GM19240 (cell line): ENCODE data around the gene PLD4.
"Not testable (repeated sequence)": the region's sequence is repeated elsewhere in the genome, so short reads cannot be mapped to it uniquely, and the experiment has no call there.

ENCODE experiments used
- DNase-seq: peaks from one replicate; pipeline ENCODE4 v3.0.0; 2011; ENCODE audit warnings: low spot score; ENCODE audit not compliant: insufficient read length

Gene PLD4

DNA sequence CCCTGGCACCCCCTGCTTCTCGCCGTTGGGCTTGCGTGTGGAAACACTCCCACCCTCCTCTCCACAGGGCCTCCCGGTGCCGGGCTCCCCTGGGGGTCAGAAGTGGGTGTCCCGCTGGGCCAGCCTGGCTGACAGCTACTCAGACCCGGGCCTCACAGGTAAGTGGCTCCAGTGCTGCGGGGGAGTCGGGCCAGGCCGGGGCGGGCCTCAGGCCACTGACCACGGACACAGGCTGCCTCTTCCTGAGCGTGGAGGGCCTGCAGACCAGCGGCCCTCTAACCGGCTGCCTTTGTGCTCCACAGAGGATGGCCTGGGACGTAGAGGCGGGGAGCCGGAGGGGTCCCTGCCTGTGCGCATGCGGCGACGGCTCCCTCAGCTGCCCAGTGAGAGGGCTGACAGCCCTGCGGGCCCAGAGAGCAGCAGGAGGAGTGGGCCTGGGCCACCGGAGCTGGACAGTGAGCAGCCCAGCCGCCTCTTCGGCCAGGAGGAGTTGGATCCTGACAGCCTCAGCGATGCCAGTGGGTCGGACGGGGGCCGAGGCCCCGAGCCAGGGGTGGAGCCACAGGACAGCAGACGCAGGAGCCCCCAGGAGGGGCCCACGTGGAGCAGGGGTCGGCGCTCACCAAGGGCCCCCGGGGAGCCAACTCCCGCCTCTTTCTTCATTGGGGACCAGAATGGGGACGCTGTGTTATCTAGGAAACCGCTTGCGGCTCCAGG is 38.5 kb upstream of the PLD4 start:
- no peak for DNase-seq

DNA sequence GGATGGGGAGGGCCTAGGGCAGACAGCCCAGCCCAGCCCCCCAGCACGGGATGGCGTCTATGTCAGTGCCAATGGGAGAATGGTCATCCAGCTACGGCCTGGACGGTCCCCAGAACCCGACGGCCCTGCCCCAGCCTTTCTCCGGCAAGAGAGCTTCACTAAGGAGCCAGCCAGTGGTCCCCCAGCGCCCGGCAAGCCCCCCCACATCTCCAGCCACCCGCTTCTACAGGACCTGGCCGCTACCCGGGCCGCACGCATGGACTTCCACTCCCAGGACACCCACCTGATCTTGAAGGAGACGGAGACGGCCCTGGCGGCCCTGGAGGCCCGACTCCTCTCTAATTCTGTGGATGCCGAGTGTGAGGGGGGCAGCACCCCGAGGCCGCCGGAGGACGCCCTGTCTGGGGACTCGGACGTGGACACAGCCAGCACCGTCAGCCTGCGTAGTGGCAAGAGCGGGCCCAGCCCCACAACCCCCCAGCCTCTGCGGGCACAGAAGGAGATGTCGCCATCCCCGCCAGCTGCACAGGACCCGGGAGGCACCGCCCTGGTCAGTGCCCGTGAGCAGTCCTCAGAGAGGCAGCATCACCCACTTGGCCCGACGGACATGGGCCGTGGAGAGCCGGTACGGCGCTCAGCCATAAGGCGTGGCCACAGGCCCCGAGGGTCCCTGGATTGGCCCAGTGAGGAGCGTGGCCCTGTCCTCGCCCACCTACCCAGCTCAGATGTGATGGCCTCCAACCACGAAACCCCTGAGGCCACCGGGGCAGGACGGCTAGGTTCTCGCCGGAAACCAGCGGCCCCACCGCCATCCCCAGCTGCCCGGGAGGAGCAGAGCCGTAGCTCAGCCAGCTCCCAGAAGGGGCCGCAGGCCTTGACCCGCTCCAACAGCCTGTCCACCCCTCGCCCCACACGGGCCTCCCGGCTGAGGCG is 37.7 kb upstream of the PLD4 start:
- DNase-seq = no peak

DNA sequence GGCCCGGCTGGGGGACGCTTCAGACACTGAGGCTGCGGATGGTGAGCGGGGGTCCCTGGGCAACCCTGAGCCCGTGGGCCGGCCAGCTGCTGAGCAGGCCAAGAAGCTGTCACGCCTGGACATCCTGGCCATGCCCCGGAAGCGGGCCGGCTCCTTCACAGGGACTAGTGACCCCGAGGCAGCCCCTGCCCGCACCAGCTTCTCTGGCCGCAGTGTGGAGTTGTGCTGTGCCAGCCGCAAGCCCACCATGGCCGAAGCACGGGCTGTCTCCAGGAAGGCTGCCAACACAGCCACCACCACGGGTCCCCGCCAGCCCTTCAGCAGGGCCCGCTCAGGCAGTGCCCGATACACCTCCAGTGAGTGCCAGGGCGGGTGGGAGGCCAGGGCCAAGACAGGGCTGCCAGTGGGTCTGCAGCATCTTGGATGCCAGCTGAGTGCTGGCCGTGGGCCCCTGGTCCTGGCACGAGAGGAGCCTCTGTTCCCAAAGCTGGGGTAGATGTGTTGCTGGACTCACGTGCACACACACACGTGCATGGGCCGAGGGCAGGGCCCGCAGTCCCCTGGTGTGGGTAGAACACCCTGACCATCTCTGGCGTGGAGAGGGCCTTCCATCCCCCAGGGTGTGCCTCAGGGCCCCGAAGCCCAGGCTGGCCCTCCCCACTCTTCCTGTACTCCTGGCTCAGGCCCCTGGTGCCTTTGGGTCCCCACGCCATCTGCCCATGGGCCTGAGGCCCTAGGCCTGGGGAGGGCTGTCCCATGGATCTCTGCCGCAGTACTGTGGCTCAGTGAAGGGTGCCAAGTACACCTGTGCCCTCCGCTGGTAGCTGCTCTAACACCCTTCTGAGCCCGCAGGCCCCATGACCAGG is 36.8 kb upstream of the PLD4 start:
- no peak for DNase-seq

DNA sequence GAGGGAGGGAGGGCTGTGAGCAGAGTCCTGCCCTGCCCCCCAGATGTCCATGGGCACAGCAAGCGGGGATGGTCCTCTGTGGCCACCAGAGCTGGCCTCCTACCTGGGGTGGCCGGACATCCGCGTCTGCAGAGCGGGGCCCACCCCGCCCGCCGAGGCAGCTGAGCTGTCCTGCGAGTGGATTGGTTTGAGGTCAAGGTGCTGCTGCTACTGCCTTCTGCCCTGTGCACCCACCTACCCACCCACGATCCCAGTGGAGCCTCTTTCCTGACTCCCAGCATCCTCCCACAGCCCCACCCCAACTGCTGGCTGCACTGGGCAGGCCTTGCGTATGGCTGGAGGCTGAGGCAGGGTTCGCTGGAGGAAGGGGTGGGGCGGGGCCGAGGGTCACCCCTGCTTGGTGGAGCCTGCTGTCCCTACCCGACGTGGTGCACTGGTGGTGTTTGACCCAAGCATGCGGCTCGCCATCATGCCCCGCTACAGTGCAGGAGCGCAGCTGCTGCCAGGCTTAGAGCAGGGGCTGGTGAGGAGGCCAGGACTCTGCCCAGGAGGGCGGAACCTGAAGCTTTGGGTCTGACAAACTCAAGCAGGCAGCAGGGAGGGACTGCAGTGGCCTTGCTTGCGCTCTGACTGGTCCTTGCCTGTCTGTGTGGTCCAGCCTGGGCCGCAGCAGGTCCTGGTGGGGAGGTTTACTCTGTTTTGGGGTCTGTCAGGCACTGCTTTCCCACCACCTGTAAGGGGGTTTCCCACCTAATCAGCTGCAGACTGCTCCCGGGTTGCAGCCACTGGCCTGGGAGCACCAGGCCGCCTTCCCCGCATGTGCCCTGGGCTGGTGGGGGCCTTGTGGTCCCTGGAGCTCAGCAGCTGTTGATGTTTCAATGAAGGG is 35.9 kb upstream of the PLD4 start:
- no peak for DNase-seq

DNA sequence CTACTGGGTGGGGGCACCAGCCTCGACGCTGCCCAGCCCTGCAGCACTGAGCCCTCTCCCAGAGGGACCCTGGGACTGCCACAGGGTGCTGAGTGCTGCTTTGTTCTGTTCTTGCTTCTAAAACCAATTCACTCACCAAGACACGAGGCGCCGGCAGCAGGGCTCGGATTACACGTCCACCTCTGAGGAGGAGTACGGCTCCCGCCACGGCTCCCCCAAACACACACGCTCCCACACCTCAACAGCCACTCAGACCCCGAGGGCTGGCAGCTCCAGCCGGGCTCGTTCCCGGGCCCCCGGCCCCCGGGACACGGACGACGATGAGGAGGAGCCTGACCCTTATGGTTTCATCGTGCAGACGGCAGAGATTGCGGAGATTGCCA is 35.3 kb upstream of the PLD4 start:
- DNase-seq = no peak

DNA sequence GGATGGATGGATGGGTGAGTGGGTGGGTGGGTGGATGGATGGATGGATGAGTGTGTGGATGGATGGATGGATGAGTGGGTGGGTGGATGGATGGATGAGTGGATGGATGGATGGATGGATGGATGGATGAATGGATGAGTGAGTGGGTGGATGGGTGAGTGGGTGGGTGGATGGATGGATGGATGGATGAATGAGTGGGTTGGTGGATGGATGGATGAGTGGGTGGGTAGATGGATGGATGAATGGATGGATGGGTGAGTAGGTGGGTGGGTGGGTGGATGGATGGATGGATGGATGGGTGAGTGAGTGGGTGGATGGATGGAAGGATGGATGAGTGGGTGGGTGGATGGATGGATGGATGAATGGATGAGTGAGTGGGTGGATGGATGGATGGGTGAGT is 34.4 kb upstream of the PLD4 start:
- DNase-seq = not testable (repeated sequence)

DNA sequence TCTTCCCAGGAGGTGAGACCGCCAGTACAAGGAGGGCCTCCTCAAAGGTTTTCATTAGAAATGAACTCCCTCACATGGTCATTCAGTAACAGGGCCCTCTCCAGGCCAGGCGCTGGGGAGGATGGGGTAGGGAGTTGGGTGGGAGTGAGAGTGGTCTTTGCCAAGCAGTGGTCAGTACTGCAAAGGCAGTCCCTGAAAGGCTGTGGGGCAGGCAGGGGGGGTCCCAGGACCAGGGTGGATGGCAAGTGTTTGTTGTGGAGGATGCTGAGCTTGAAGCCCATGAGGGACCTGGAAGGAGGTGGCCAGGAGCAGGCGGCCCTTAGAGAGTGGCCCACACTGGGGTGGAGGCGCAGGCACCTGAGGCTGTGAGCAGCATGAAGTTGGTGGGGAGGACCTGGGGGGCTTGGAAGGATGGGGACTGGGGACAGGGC is 33.5 kb upstream of the PLD4 start:
- no peak for DNase-seq

DNA sequence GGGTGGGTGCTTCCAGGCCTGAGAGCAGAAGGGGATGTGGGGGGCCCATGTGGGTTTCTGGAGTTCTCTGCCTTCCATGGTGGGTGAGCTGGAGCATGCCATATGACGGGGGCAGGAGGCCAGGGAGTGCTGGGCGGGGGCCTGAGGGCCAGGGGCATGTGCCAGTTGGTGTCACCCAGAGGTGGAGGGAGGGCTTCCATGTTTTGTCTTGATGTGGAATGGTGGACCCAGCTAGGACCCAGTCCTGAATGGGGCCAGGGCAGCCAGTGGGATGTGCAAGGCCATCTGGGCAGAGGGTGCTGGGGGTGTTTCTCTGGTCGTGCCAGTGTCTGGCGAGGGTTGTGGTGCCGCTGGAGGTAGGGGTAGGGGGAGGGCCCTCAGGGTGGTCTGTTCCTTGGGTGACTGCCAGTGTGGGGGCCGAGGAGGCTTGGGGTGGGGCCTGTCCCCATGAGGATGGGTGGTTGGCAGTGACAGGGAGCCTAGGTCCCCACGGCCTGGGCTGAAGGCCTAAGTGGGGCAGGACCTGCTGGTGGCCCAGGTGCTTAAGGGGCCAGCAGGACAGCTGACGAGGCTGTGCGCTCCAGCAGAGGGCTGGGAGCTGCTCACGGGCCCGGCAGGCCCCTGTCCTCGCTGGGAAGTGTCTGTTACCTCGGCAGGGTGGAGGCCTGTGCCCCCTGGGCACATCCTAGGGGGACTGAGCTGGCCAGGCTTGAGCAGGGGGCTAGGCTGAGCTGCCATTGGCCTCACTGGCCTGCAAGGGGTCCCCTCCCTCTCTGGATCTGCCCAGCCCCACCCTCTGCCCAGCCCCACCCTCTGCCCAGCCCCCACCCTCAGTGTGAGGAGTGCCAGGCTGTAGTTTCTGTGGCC is 32.8 kb upstream of the PLD4 start:
- DNase-seq = no peak

DNA sequence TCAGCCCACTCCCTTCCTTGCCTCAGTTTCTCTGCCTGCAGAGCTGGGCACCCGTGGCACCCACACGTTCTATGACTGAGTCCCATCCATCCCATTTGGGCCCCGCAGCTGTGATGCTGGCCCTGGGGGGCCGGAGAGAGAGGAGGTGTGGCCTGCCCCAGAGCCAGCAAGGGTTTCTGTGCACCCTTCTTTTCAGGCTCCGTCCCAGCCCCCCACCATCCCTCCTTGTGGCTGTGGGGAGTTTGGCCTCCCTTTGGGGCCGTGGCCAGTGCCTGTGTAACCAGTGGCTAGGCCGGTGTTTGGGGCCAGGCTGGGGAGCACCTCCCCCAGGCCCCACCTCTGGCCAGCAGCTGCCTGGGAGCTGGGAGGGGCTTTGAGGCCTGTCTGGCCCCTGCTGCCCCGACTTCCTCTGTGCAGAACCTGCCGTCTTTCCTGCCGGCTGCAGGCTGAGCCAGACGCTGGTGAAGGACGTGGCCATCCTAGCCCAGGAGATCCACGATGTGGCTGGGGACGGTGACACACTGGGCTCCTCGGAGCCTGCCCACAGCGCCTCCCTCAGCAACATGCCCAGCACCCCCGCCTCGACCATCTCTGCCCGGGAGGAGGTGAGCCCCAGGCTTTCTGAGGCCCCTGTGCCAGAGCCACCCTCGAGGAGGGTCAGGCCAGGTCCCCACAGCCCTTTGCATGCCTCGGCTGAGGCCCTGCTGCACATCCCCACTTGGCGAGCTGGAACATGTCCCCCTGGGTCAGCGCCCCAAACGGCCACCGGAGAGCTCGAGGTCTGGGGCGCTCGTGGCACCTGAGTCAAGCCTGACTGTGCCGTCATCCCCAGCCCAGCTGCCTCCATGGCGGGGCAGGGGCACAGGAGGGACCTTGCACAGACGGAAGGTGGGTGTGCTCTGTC is 31.9 kb upstream of the PLD4 start:
- DNase-seq = no peak

DNA sequence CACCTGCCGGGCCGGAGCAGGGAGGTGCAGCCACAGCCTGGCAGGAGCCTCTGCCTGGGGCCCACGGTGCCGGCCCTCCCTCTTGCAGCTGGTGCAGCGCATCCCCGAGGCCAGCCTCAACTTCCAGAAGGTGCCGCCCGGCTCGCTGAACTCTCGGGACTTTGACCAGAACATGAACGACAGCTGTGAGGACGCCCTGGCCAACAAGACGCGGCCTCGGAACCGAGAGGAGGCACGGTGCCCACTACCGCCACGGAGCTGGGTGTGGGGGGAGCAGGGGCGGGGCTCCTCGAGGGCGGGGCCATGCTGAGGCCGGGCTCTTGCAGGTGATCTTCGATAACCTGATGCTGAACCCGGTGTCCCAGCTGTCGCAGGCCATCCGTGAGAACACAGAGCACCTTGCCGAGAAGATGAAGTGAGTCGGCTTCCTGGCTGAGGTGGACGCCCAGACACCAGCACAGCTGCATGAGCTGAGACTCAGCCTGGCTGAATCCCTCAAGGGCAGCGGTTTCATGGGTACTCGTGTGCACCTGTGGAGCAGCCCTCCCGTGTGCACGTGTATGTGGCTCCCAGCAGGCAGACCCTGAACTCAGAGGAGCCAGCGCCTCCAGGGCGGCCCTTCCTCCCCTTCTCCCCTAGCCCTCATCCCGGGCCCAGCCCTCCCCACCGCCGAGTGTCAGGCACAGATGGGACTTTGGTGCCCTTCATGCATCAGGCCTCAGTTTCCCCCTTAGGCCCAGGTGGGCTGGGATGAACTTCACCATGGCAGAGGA is 31.1 kb upstream of the PLD4 start:
- no peak for DNase-seq

DNA sequence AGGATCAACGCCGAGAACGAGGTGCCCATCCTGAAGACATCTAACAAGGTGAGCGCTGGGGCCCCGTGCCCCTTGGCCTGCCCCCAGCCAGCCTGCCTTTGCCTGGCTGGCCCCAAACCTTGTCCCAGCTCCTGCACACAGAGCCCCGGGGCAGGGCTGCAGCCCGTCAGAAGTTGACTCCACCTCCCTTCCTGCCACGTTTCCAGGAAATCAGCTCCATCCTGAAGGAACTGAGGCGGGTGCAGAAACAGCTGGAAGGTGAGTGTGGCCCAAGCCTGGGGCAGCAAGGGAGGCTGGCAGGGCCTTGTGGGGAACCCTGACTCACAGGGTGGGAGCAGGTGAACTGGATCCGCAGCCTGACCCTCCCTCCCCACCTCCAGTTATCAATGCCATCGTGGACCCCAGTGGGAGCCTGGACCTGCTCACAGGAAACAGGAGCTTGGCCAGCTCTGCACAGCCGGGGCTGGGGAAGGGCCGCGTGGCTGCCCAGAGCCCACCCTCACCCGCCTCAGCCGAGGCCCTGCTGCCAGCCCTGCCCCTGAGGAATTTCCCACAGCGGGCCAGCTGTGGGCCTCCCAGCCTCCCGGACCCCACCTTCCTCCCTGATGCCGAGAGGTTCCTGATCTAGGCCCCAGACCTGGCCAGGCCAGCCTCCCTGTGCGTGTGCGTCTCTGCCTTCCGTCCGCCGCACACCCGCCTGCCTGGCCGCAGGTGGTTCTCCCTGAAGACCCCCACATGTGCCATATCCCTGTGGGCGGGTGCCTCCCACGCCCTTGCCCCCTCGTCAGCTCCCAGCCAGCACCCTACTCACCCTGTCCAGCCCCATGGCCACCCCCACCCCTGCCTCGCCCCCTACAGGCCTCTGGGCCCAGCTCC is 30.1 kb upstream of the PLD4 start:
- DNase-seq = no peak

DNA sequence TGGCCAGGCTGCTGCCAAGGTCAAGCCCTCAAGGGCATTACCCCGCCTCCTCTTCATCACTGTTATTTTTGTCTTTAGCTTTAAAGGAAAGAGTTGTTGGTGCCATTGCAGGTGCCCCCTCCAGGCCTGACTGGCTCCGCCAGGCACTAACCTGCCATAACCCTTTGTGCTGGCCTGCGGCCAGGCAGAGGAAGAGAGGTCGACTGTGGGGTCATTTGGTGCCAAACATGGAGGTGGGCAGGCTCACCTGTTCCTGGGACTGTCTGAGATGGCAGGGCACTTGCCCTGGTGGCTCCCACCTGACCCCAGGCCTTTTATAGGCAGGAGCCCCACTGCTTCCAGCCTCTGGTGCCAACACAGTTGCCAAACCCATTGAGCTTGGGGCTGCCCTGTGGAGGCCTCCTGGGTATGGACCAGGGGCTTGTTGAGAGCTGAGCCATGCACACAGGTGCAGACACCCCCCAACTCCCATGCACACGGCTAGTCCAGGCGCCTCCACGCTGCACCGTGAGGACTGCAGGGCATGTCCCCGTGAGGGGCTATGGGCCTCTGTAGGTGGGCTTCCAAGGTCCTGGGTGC is 29.4 kb upstream of the PLD4 start:
- no peak for DNase-seq

DNA sequence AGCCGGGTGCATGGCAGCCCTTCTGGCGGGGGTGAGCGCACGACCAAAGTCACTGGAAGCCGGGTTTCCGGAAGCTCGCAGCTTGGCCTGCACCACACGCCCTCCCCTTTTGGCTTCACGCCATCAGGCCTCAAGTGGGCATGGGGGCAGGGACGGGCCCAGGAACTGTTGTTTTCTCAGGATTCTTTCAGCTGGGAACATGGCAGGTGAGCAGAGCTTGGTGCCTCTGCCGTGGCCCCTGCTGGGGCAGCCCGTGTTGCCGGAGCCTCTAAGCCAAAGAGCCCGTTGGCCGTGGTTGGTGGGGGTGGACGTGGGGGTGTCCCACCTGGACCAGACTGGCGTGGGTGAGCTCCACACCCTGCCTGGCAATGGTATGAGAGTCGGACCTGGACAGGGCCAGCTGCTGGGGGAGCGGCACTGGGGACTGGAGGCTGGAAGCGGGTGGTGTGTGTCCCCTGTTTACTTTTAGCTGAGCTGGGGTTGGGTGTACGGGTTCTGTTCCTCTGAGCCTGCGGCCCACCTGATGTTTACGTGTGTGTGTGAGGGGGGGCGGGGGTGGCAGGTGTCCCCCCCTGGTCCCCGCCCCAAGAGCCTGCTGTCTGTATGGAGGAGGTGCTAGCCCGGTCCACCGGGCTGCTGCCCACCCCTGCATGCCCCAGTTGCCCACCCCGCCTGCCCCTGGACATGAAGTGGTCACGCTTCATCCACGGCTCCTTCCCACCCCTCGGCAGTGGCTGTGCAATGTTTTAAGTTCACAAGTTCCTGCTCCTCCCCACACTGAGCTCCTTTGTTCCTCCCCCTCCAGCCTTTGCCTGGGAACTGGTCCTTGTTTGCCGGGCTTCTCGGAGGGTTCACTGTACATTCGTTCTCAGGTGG is 28.7 kb upstream of the PLD4 start:
- DNase-seq = no peak

DNA sequence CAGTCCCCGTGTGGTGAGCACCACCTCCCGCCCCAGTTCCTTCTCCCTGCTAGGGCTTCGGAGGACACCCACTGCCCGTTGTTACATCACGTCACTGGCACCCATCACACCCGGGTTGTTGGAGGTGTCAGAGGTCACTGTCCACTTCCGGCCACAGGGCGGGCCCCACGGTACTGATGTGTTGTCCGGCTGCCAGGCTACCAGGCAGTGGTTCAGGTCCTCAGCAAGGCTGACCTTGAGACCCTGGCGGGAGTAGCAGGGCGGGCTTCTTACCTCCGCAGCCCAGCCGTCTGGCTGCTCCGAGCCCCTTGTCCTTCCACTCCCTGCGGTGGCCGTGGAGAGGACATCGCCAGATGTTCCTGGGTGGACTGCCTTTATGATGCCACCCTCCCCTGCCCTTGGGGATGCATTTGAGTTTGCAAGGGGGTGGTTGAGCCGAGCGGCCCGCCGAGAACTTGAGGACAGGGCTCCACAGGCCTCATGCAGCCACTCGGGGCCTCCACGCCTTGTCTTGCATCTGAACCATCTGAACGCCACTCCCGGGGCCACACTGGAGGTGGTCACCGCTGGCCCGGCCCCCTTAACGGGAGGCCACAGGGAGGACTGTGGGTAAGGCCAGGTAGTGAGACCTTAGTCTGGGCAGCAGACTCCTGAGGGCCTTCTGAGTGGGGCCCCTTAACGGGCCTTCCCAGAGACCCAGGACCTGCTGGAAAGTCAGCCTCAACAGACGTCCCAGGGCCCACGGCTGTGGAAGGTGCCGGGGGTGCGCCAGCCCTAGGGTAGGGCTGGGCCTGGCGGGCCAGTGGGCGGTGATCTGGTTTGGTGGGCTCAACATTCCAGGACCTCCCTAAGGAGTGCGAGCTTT is 27.1 kb upstream of the PLD4 start:
- DNase-seq = no peak

DNA sequence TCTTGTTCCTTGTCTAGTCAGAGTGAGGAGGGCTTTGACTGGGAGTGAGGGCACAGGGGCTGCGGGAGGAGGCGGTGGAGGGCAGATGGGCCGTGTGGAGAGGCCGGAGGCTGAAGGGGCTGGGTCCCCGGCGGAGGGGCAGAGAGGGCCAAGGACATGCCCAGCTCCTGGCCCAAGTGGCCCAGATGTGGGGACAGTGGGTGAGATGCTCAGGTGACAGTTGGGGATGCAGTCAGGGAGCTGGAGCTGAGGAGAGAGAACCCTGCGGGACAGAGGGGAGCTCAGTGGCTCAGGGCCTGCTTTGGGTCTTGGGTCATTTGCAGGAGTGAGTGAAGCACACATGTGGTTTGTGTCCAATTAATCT is 26.5 kb upstream of the PLD4 start:
- no peak for DNase-seq
